DND-41 (cell line): ENCODE measurements around the gene PLA2G4B.

Source experiments
- ATAC-seq: fragments of 200-7000 bp; cut with Tn5 transposase; 3 replicates; pipeline ENCODE4 v1.9.1; 2021; ENCODE audit warnings: low read depth; ENCODE audit not compliant: insufficient read depth
- DNase-seq: peaks from one replicate; pipeline ENCODE4 v3.0.0-alpha.2; 2020
- H2AFZ ChIP-seq: 2 replicates; pipeline ENCODE4 v1.6.0; 2012; ENCODE audit warnings: low read depth, low read length
- H3K27ac ChIP-seq: 2 replicates; pipeline ENCODE4 v1.5.1; 2012; ENCODE audit warnings: low read length, inconsistent platforms
- H3K27me3 ChIP-seq: fragments of 200-600 bp; sonication (generic); 2 replicates; pipeline ENCODE4 v1.6.0; 2012; ENCODE audit warnings: low read length, mild to moderate bottlenecking, inconsistent platforms; ENCODE audit not compliant: insufficient read depth, poor library complexity
- H3K36me3 ChIP-seq: 2 replicates; pipeline ENCODE4 v1.5.1; 2012; ENCODE audit warnings: low read length, inconsistent platforms; ENCODE audit not compliant: insufficient read depth
- H3K4me1 ChIP-seq: 2 replicates; pipeline ENCODE4 v1.5.1; 2012; ENCODE audit warnings: mild to moderate bottlenecking, low read length; ENCODE audit not compliant: insufficient read depth
- H3K4me2 ChIP-seq: 2 replicates; pipeline ENCODE4 v1.6.0; 2012; ENCODE audit warnings: mild to moderate bottlenecking, moderate library complexity, low read length, inconsistent platforms; ENCODE audit not compliant: insufficient read depth
- H3K4me3 ChIP-seq, 2 experiments: fragments of 200-600 bp in 1 of 2; shearing (Covaris generic) in 1 of 2; 2 replicates each; pipeline ENCODE4 v1.5.1; 2012 to 2016; ENCODE audit warnings: inconsistent platforms in 2 of 2, low read length in 2 of 2, mild to moderate bottlenecking in 2 of 2, low read depth in 1 of 2, moderate library complexity in 1 of 2
- H3K79me2 ChIP-seq: 2 replicates; pipeline ENCODE4 v1.6.0; 2012; ENCODE audit warnings: low read length, inconsistent platforms; ENCODE audit not compliant: insufficient read depth
- H3K9ac ChIP-seq: 2 replicates; pipeline ENCODE4 v1.6.0; 2012; ENCODE audit warnings: low read depth, mild to moderate bottlenecking, inconsistent platforms, low read length, moderate library complexity
- H3K9me3 ChIP-seq: 2 replicates; pipeline ENCODE4 v1.5.1; 2012; ENCODE audit warnings: low read length, moderate library complexity, mild to moderate bottlenecking, inconsistent platforms; ENCODE audit not compliant: insufficient read depth, severe bottlenecking
- H4K20me1 ChIP-seq: 2 replicates; pipeline ENCODE4 v1.6.0; 2012; ENCODE audit warnings: low read length; ENCODE audit not compliant: insufficient read depth
- CTCF ChIP-seq: IDR thresholded peaks from 2 replicates; pipeline ENCODE4 v1.5.1; 2012; ENCODE audit warnings: borderline replicate concordance, low read length, moderate library complexity, mild to moderate bottlenecking; ENCODE audit not compliant: poor library complexity, severe bottlenecking; ENCODE audit errors: extremely low read depth
- EZH2 ChIP-seq: IDR thresholded peaks from 3 replicates; pipeline ENCODE4 v1.6.1; 2012; ENCODE audit warnings: borderline replicate concordance, low read depth, mild to moderate bottlenecking, moderate library complexity, low read length, inconsistent platforms; ENCODE audit not compliant: severe bottlenecking

Gene PLA2G4B

GRCh38 chr15:41881920-41882688 is 43.5 kb downstream of the PLA2G4B start:
- Histone ChIP-seq H3K79me2 (no peaks in the 10 kb centered on the region), H3K4me3 (no peak overlapping the region), H3K27me3 (no peaks in the 10 kb centered on the region), H3K9ac (no peak overlapping the region), H3K27ac (no peak overlapping the region), H4K20me1 (no peaks in the 10 kb centered on the region), H3K4me1 (no peaks in the 10 kb centered on the region), H3K4me2 (no peak overlapping the region), H3K36me3 (no peaks in the 10 kb centered on the region), H3K9me3 (no peaks in the 10 kb centered on the region), H2AFZ (no peak overlapping the region)
- DNase-seq, result no peak
- TF ChIP-seq EZH2 (no peak), CTCF (no peak)
- ATAC-seq, result no peak

GRCh38 chr15:41882689-41883483 is 44.2 kb downstream of the PLA2G4B start:
- Histone ChIP-seq H3K4me1 (no peaks in the 10 kb centered on the region), H3K27ac (no peak overlapping the region), H4K20me1 (no peaks in the 10 kb centered on the region), H3K27me3 (no peaks in the 10 kb centered on the region), H3K4me3 (no peak overlapping the region), H3K9me3 (no peaks in the 10 kb centered on the region), H3K79me2 (no peaks in the 10 kb centered on the region), H3K4me2 (no peak overlapping the region), H3K9ac (no peak overlapping the region), H2AFZ (no peak overlapping the region), H3K36me3 (no peaks in the 10 kb centered on the region)
- no peak for TF ChIP-seq EZH2
- no peak for TF ChIP-seq CTCF
- peak; percentile 54; the same call in 1 of the 3 replicates for ATAC-seq
- DNase-seq, result peak; percentile 8

GRCh38 chr15:41883484-41883825 is 44.8 kb downstream of the PLA2G4B start:
- Histone ChIP-seq H3K36me3 (no peaks in the 10 kb centered on the region), H2AFZ (no peak overlapping the region), H3K27ac (no peak overlapping the region), H3K4me1 (no peaks in the 10 kb centered on the region), H4K20me1 (no peaks in the 10 kb centered on the region), H3K79me2 (no peaks in the 10 kb centered on the region), H3K4me3 (no peak overlapping the region), H3K9me3 (no peaks in the 10 kb centered on the region), H3K27me3 (no peaks in the 10 kb centered on the region), H3K9ac (no peak overlapping the region), H3K4me2 (no peak overlapping the region)
- ATAC-seq, result no peak
- no peak for DNase-seq
- TF ChIP-seq CTCF (no peak), EZH2 (no peak)
